MM.1S (cell line): ENCODE results near the gene SFMBT2.

Source experiments
- CTCF ChIP-seq: fragments of 300-600 bp; sonication (generic); IDR thresholded peaks from 2 replicates; pipeline ENCODE4 v1.5.1; 2016; ENCODE audit warnings: antibody characterized with exemption, low read length, mixed read lengths
- EZH2phosphoT487 ChIP-seq: fragments of 300-600 bp; sonication (generic); IDR thresholded peaks from 2 replicates; pipeline ENCODE4 v1.6.1; 2018; ENCODE audit warnings: antibody characterized with exemption, low read length

DNA sequence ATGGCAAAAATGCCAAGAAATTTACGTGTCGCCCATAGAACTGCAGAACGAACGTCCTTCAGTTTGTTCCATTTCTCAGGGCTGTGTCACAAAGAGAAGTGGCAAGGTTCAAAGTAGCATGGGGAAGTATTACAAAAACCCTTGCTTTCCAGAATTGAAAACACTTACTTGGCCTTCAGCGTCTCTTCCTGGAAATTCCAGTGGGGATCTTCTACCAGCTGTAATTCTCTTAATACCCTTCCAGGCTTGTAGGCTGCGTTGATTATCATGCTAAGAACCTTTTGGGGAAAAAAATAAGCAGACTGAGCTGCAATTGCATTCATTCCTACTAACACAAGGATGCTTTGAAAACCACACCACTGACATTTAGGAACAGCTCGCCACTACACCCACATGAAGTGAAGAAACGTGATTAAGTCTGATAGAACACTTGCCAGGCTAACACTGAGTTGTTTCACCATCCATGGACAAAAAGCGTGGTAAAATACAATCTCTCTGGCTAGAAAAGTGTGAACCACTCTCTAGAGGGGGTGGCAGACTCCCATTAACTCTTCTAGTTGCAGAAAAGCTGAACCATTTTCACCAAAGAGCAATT, 222.3 kb downstream of the SFMBT2 start:
- TF ChIP-seq CTCF, result no peak
- TF ChIP-seq EZH2phosphoT487, result no peak
